Right forelimb (tissue), 1 donor: Measurements from ENCODE around the gene ACTRT3.

Experiments used
- DNase-seq: peaks from one replicate; pipeline ENCODE4 v3.0.0-alpha.2; 2018

The ACTRT3 gene

GRCh38 chr3:169769287-169770181 lies at the start of gene ACTRT3:
Gene ACTRT3 (minus strand): TSS chr3:169769561. CDS start chr3:169769520, 41 bp downstream.
- DNase-seq, result peak; percentile 88

DNA sequence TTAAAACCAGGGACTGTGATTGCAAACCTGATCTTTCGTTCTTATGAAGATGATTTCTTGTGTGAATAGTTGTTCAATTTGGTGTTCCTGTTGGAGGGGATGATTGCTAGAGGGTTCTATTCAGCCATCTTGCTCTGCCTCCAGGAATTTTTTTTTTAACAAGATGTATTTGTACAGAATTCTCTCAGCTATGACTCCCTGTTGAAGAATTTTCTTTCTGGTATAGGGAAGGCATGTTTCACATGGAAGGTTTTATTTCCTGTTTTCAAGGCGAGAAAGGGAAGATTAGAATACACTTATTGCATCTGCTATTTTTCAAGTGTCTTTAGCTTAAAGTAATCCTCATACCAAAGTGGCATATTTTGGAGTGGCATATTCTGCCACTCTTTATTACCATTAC lies 49.0 kb upstream of the ACTRT3 start:
- DNase-seq, result no peak

GRCh38 chr3:169815590-169816150 lies 46.3 kb upstream of the ACTRT3 start:
- no peak for DNase-seq

DNA sequence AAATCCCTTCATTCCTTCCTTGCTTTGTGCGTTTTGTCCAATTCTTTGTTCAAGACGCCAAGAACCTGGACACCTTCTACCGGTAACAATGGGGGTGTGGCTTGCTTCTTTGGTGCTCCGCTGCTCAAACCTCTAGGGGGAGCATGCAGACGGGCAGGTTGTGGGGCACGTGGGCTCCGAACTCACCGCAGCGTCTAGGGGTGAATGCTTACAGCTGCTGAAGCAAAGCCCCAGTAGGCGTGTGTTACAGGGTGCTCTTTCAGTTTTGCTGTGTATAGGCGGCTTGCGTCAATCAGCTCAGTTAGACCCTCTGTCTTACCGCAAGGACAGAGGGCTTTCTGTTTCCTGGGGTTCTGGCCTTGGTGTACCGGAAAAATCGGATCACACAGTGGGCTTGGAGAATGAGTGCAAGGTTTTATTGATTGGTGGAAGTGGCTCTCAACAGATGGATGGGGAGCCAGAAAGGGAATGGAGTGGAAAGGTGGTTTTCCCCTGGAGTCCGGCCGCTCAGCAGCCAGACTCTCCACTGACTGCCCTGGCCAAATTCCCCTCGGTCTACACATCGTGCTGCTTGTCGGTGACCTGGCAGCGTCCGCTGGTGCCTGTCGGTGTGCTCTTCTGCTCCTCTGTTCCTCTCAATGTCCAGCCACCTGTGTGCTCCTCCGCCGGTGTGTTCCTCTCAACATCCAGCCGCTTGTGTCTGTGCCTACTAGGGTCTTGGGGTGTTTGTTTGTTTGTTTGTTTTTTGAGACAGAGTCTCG lies 44.6 kb upstream of the ACTRT3 start:
- no peak for DNase-seq

DNA sequence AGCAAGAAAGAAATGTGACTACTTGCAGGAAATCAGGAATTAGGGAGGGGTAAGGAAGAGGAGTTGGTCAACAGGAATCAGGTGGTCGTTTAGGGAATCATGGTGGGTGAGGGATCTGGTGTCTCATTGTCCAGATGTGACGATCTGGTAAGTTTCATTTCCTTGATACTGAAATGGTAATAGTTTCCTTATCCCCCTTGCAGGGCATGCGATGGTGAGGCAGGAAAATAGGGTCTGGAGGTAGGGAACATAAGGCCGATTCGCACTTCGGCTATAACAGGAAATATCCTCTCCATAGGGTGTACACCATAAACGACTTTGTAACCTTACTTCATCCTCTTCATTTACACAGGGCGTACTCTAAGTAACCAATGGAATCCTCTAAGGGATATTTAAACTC lies 43.9 kb upstream of the ACTRT3 start:
- DNase-seq, result peak; percentile 46

- peak; percentile 84 for DNase-seq
Observed at GRCh38 chr3:169812332-169813235, 43.2 kb upstream of the ACTRT3 start, which contains the start of the genes LRRC34 and LRRIQ4. Gene LRRC34 (minus strand): TSS chr3:169812904. CDS start chr3:169812548, 356 bp downstream. Gene LRRIQ4 (plus strand): TSS chr3:169812870. CDS start chr3:169821922, 9,052 bp downstream.

DNA sequence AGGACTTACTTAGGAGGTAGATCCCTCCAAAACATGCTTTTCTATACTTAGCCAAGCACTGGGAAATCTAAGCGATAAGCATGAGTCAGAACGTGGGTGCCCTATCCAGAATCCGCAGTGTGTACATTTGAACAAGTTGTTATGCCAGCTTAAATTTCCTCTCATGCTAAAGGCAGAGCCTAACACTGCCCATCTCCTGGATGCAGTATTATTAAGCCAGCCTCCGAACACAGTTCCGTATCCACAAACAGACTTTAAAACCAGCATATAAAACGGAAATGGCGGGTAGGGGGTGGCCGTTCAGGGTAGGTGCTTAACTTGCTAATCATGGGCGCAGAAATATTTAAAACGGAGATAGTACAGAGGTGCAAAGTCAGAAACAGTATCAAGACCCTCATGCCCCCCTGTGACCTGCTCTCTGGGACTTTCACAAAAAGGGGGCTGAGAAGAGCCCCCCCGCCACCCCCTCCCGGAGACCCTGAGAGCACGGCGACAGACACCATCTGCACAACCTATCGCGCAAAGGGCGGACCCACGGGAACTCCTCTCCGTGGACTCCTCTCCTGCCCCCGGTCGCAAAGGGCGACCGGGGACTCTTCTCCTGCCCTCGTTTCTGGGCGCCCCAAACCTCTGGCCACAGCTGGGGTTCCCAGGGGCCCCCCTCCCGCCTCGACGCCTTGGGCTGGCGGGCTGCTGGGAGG lies 42.4 kb upstream of the ACTRT3 start:
- DNase-seq, result no peak

DNA sequence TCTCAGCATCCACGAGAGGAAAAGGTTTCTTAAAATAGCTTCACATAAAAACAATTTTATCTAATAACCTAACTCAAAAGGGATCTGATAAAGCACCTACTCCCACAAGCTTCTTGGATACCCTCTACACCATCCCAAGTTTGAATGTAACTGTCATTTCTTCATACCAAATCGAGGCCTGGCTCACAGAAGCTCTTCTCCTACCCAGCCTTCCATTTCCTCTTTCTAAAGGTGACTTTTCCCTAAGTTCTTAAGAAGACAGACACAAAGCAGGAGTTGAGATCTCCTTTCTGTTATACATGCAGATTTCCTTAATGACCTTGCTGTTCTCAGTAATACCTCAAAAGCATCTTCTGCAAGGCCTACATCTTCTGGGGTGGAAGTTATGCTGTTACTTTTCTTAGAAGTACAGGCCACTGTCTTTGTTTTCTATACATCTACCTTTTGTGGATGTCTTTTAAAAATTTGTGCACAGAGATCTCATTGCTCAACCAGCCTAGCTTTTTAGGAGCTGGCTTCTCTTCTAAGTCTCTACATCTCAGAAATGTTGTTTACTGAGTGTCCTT lies 40.0 kb upstream of the ACTRT3 start:
- DNase-seq, result no peak

- DNase-seq, result no peak
Observed at GRCh38 chr3:169804681-169805080, 35.3 kb upstream of the ACTRT3 start.

GRCh38 chr3:169792359-169792758 lies 23.0 kb upstream of the ACTRT3 start:
- DNase-seq, result no peak

DNA sequence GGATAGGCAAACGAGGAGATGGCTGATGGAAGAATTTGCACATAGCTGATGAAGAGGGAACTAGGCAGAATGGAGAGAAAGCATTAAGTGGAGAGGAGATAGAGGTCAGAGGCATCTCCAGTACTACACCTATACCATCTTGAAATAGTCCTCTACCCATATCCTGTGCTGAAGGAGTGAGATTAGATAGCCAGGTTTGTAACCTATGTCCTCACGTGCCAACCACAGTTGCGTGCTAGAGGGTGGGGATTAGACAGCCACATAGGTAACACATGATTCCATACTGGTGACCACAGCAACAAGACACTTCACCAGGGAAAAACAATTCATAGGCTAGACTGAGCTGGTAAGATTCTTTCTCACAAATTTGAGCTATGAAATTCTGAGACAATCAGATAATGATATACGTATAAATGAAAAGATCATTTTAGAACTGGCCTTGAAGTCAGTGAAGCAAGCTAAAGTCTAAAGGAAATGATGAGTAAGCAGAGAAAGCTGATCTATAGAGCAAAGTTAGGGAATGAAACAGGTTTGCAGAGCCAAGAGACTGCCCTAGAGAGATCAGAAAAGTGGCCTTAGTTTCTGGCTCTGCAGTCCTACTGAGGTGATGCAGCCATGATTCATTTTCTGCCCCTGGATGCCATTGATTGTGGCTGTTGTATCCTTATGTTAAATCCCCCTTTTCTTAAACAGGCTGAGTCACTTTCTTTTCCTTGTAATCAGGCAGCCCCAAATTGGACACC lies 21.5 kb upstream of the ACTRT3 start:
- DNase-seq, result no peak

DNA sequence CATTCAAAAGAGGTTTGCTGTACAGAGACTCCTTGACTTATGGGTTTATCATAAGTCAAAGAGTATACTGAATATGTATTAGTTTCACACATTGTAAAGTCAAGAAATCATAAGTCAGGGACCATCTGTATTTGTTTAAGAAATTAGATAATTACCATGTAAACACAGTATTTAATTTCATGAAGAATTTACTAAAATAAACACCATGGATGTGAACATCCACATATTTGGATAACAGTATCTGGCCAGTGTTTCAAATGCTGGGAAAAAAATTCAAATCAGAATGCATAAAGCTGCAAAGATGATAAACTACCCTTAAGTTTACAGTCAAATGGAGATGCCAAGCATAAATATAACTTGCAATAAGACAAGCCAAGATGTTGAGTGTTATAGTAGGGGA lies 20.9 kb upstream of the ACTRT3 start:
- no peak for DNase-seq

GRCh38 chr3:169787791-169788190 lies 18.4 kb upstream of the ACTRT3 start:
- no peak for DNase-seq

- no peak for DNase-seq
Observed at GRCh38 chr3:169787120-169787519, 17.8 kb upstream of the ACTRT3 start.

GRCh38 chr3:169781209-169781855 lies 12.0 kb upstream of the ACTRT3 start:
- DNase-seq, result no peak

GRCh38 chr3:169780742-169781141 lies 11.4 kb upstream of the ACTRT3 start:
- DNase-seq, result no peak

- no peak for DNase-seq
Observed at GRCh38 chr3:169777822-169778221, 8.5 kb upstream of the ACTRT3 start.

- DNase-seq, result no peak
Observed at GRCh38 chr3:169774186-169774585, 4.8 kb upstream of the ACTRT3 start.

GRCh38 chr3:169772897-169773816 lies 3.8 kb upstream of the ACTRT3 start, which contains the start of gene MYNN:
Gene MYNN (plus strand): TSS chr3:169773396. CDS start chr3:169774296, 900 bp downstream.
- DNase-seq, result peak; percentile 97
